Measurements from ENCODE around the gene CACNA2D1. TPM values are rescaled to one million over a fixed set of nuclear protein-coding genes. Genes with fewer than 3 reads are reported as not detected.

The CACNA2D1 gene
- total RNA-seq, 4 donors from 2014 or later = 34.4 to 128 (median 67.9) TPM

GRCh38 chr7:82312646-82313045 lies 130.9 kb downstream of the CACNA2D1 start:
- H3K4me3 ChIP-seq (replicated peaks in 1 of 3) = no peak overlapping the region
- 90 to 95% methylated on average over 5 of the region's 5 CpGs for WGBS, 2 donors
- no peak for DNase-seq
- H3K36me3 ChIP-seq = no peaks in the 10 kb centered on the region
- no peaks in the 10 kb centered on the region for H3K27me3 ChIP-seq
- H3K9me3 ChIP-seq = no peaks in the 10 kb centered on the region
- peaks cover 6 to 8% of the 10 kb centered on the region in 2 donors for H3K4me1 ChIP-seq
- intact Hi-C loops (cut with DNase I) = no loop called here
- TF ChIP-seq CTCF (IDR thresholded peaks at IDR 0.05) = no peak
- H3K27ac ChIP-seq = no peak overlapping the region

GRCh38 chr7:82305347-82306005 lies 138.1 kb downstream of the CACNA2D1 start:
- TF ChIP-seq CTCF (IDR thresholded peaks at IDR 0.05) (no peak), POLR2A (IDR thresholded peaks at IDR 0.05) (no peak)

GRCh38 chr7:82294865-82295264 lies 148.7 kb downstream of the CACNA2D1 start:
- intact Hi-C loops (cut with DNase I) = no loop called here
- TF ChIP-seq POLR2A (IDR thresholded peaks at IDR 0.05) (no peak), CTCF (IDR thresholded peaks at IDR 0.05) (no peak)
- Histone ChIP-seq H3K4me1 (no peaks in the 10 kb centered on the region), H3K36me3 (no peaks in the 10 kb centered on the region), H3K9me3 (no peaks in the 10 kb centered on the region), H3K27me3 (no peaks in the 10 kb centered on the region), H3K27ac (no peak overlapping the region), H3K4me3 (replicated peaks in 1 of 3) (no peak overlapping the region)
- WGBS, 2 donors = 78 to 89% methylated on average over 1 of the region's 1 CpG
- DNase-seq = no peak

More at GRCh38 chr7:82305347-82306005, 138.1 kb downstream of the CACNA2D1 start:
- no peaks in the 10 kb centered on the region for H3K9me3 ChIP-seq
- DNase-seq = no peak
- intact Hi-C loops (cut with DNase I) = no loop called here
- H3K36me3 ChIP-seq = no peaks in the 10 kb centered on the region
- no peaks in the 10 kb centered on the region for H3K27me3 ChIP-seq
- no peak overlapping the region for H3K27ac ChIP-seq
- H3K4me1 ChIP-seq = no peaks in the 10 kb centered on the region
- WGBS, 2 donors = 87 to 91% methylated on average over 4 of the region's 4 CpGs
- no peak overlapping the region for H3K4me3 ChIP-seq (replicated peaks in 1 of 3)

- Histone ChIP-seq H3K27me3 (no peaks in the 10 kb centered on the region), H3K27ac (no peak overlapping the region), H3K4me1 (no peaks in the 10 kb centered on the region), H3K36me3 (no peaks in the 10 kb centered on the region), H3K9me3 (no peaks in the 10 kb centered on the region), H3K4me3 (replicated peaks in 1 of 3) (no peak overlapping the region)
- TF ChIP-seq CTCF (IDR thresholded peaks at IDR 0.05) = no peak
- no peak for TF ChIP-seq POLR2A (IDR thresholded peaks at IDR 0.05)
- DNase-seq = no peak
- intact Hi-C loops (cut with DNase I) = no loop called here
- 81 to 85% methylated on average over 1 of the region's 1 CpG for WGBS, 2 donors
Observed at GRCh38 chr7:82294382-82294784, 149.2 kb downstream of the CACNA2D1 start.

- WGBS, 2 donors = 66 to 81% methylated on average over 1 of the region's 1 CpG
- Histone ChIP-seq H3K27me3 (no peaks in the 10 kb centered on the region), H3K36me3 (no peaks in the 10 kb centered on the region), H3K9me3 (no peaks in the 10 kb centered on the region), H3K4me3 (replicated peaks in 1 of 3) (no peak overlapping the region), H3K4me1 (no peaks in the 10 kb centered on the region), H3K27ac (no peak overlapping the region)
- intact Hi-C loops (cut with DNase I) = no loop called here
- TF ChIP-seq POLR2A (IDR thresholded peaks at IDR 0.05) (no peak), CTCF (IDR thresholded peaks at IDR 0.05) (no peak)
- no peak for DNase-seq
Observed at GRCh38 chr7:82293467-82293866, 150.1 kb downstream of the CACNA2D1 start.
